Measurements from ENCODE around the gene DDX27. TPM values are rescaled to one million over a fixed set of nuclear protein-coding genes. Genes with fewer than 3 reads are reported as not detected.
A peak's percentile ranks its signal among the peaks of the same experiment; 100 is the strongest.

Gene DDX27
- total and polyA plus RNA-seq, 2 of the 13 experiments (the other 11 are each of a cell fraction or from before 2014, with no cell fraction given): 42.6 to 72.8 TPM

DNA sequence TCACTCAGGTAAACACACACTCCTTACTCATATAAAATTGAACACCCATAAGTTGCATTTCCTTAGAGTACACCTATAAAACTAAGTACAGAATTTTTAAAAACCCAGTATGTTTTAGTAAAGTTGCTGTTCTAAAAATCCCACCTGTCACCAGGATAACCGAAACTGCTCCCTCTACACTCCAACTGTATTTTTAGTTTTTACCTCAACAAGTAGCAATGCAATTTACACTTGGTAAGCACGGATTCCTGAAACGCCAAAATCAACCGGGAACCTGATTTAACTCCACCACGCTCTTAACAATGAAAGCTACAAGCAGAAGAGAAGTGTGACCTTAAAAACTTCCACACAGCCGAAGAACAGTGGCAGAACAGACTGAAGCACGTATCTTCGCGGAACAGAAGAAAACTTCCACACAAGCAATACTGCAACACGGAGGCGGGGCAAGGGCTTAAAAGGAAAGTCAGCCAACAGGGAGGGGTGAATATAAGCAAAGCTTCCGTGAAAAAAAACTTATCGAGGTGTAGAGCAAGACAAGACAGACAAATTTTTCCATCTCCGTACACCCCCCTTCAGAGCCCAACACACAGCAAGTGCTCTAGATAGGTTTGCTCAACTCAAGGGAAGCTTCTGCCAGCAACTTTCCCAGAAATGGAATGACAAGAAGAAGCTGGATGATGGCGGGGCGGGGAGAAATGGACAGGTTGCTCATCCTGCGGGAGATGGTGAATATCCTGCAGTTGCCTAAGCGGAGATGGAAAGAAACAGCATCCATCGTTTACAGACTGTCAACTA lies 32.5 kb upstream of the DDX27 start (continued):
- TF ChIP-seq ZNF281 (CRISPR knock-in tag; IDR thresholded peaks at IDR 0.05; ENCODE audit: borderline replicate concordance) (no peak), NCOA2 (CRISPR knock-in tag; IDR thresholded peaks at IDR 0.05) (no peak), ZXDC (CRISPR knock-in tag; IDR thresholded peaks at IDR 0.05) (no peak), ZMYM3 (CRISPR knock-in tag; IDR thresholded peaks at IDR 0.05) (peak; percentile 51; the same call in 1 of the 2 replicates), TAF15 (IDR thresholded peaks at IDR 0.05; ENCODE audit: low read depth, low read length, poor library complexity, severe bottlenecking) (no peak), FOXM1 (CRISPR knock-in tag; IDR thresholded peaks at IDR 0.05) (no peak), HNRNPUL1 (IDR thresholded peaks at IDR 0.05; ENCODE audit: low read depth, low read length) (no peak), IKZF5 (CRISPR knock-in tag; IDR thresholded peaks at IDR 0.05) (peak; percentile 29; the same call in 1 of the 2 replicates), CEBPG (CRISPR knock-in tag; IDR thresholded peaks at IDR 0.05) (no peak), ZNF589 (CRISPR knock-in tag; conservative IDR thresholded peaks at IDR 0.05) (no peak), ZNF576 (CRISPR knock-in tag; IDR thresholded peaks at IDR 0.05) (no peak), ZNF501 (CRISPR knock-in tag; IDR thresholded peaks at IDR 0.05) (peak; percentile 73), DDIT3 (CRISPR knock-in tag; IDR thresholded peaks at IDR 0.05) (no peak), YEATS2 (CRISPR knock-in tag; IDR thresholded peaks at IDR 0.05; ENCODE audit: borderline replicate concordance) (peak; percentile 32; the same call in 1 of the 2 replicates), TCF7L2 (IDR thresholded peaks at IDR 0.05; ENCODE audit: low read depth, low read length) (no peak)
- TF ChIP-seq, protein P1, sequence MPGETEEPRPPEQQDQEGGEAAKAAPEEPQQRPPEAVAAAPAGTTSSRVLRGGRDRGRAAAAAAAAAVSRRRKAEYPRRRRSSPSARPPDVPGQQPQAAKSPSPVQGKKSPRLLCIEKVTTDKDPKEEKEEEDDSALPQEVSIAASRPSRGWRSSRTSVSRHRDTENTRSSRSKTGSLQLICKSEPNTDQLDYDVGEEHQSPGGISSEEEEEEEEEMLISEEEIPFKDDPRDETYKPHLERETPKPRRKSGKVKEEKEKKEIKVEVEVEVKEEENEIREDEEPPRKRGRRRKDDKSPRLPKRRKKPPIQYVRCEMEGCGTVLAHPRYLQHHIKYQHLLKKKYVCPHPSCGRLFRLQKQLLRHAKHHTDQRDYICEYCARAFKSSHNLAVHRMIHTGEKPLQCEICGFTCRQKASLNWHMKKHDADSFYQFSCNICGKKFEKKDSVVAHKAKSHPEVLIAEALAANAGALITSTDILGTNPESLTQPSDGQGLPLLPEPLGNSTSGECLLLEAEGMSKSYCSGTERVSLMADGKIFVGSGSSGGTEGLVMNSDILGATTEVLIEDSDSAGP (CRISPR knock-in tag; IDR thresholded peaks at IDR 0.05; ENCODE audit: borderline replicate concordance): no peak
- TF ChIP-seq, protein P2, sequence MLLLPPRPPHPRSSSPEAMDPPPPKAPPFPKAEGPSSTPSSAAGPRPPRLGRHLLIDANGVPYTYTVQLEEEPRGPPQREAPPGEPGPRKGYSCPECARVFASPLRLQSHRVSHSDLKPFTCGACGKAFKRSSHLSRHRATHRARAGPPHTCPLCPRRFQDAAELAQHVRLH (CRISPR knock-in tag; IDR thresholded peaks at IDR 0.05; ENCODE audit: borderline replicate concordance, low read depth): 0 out of 2 replicates have a peak, but pooled peaks have one; percentile 46
- TF ChIP-seq, protein P3, sequence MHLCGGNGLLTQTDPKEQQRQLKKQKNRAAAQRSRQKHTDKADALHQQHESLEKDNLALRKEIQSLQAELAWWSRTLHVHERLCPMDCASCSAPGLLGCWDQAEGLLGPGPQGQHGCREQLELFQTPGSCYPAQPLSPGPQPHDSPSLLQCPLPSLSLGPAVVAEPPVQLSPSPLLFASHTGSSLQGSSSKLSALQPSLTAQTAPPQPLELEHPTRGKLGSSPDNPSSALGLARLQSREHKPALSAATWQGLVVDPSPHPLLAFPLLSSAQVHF (CRISPR knock-in tag; IDR thresholded peaks at IDR 0.05): no peak
